A673 (cell line): ENCODE data around the gene WDR18.

ENCODE experiments used
- CTCF ChIP-seq: fragments of 300-800, 200-600 bp; sonication (generic); conservative IDR thresholded peaks from 2 replicates; pipeline ENCODE4 v1.5.1; 2017; ENCODE audit warnings: low read depth, mild to moderate bottlenecking, antibody characterized with exemption, low read length, moderate library complexity, mixed read lengths
- EZH2 ChIP-seq: fragments of 200-600 bp; sonication (generic); IDR thresholded peaks from 2 replicates; pipeline ENCODE4 v1.6.1; 2017; ENCODE audit warnings: borderline replicate concordance, low read depth, mild to moderate bottlenecking, mixed read lengths, antibody characterized with exemption, low read length; ENCODE audit not compliant: poor library complexity, severe bottlenecking

DNA sequence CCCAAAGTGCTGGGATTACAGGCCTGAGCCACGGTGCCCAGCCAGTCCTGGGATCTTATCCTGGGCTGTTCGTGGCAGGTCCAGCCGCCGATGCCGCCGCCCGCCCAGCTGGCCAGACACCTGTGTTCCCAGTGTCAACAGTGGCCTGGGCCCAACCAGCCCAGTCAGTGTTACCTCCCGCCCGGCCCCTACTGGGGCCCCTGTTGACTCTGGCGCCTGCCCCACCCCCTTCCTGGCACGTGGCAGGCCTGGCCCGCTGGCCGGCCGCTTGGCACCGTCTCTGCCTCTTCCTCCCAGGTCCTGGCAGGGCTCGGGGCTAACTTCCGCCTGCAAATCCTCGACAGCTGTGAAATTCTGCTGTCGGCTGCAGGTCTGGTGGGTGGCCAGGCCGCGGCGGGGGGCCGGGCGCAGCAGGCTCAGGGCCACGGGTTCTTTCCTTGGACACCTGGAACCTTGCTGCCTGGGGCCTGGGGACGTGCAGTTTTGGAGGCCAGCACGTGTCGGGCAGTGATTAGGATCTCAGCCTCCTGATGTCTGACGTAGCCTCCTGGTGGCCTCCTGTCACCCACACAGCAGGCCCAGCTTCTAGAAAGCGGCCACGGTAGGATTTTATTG lies 49.2 kb upstream of the WDR18 start:
- TF ChIP-seq CTCF, result no peak
- TF ChIP-seq EZH2, result no peak
